NB4 (cell line): ENCODE results near the gene ZBTB20.

Source experiments
- DNase-seq: peaks from one replicate; pipeline ENCODE4 v3.0.0; 2010; ENCODE audit warnings: low read depth
- H3K4me3 ChIP-seq: one replicate; pipeline ENCODE4 v1.5.1; 2011; ENCODE audit warnings: mild to moderate bottlenecking, low read depth, low read length, moderate library complexity
- CTCF ChIP-seq: IDR thresholded peaks from one replicate; pipeline ENCODE4 v1.5.1; 2012; ENCODE audit warnings: low read depth, low read length
- MAX ChIP-seq: IDR thresholded peaks from 2 replicates; pipeline ENCODE4 v1.6.1; 2011; ENCODE audit warnings: low read depth, low read length
- MYC ChIP-seq: IDR thresholded peaks from 2 replicates; pipeline ENCODE4 v1.6.1; 2011; ENCODE audit warnings: low read depth, low read length
- POLR2A ChIP-seq: IDR thresholded peaks from 2 replicates; pipeline ENCODE4 v1.6.1; 2011; ENCODE audit warnings: mild to moderate bottlenecking; ENCODE audit not compliant: insufficient read length; ENCODE audit errors: extremely low read depth

ZBTB20 gene

GRCh38 chr3:114572364-114573062, 574.6 kb downstream of the ZBTB20 start:
- no peak overlapping the region for H3K4me3 ChIP-seq
- TF ChIP-seq CTCF (no peak), MAX (no peak), POLR2A (no peak), MYC (no peak)
- no peak for DNase-seq

GRCh38 chr3:114571363-114571762, 575.7 kb downstream of the ZBTB20 start:
- TF ChIP-seq MAX (no peak), CTCF (no peak), MYC (no peak), POLR2A (no peak)
- DNase-seq = no peak
- H3K4me3 ChIP-seq = no peak overlapping the region

- H3K4me3 ChIP-seq = no peak overlapping the region
- DNase-seq = no peak
- TF ChIP-seq MYC (no peak), MAX (no peak), CTCF (no peak), POLR2A (no peak)
These were observed 577.9 kb downstream of the ZBTB20 start for GRCh38 chr3:114569186-114569585.

- no peak for DNase-seq
- TF ChIP-seq POLR2A (no peak), CTCF (no peak), MAX (no peak), MYC (no peak)
- no peak overlapping the region for H3K4me3 ChIP-seq
These were observed 579.3 kb downstream of the ZBTB20 start for GRCh38 chr3:114567771-114568170.

GRCh38 chr3:114566767-114567166, 580.3 kb downstream of the ZBTB20 start:
- DNase-seq = no peak
- no peak overlapping the region for H3K4me3 ChIP-seq
- TF ChIP-seq CTCF (no peak), MYC (no peak), POLR2A (no peak), MAX (no peak)
